Measurements from ENCODE around the gene ERLIN1. TPM values are rescaled to one million over a fixed set of nuclear protein-coding genes. Genes with fewer than 3 reads are reported as not detected.

Gene ERLIN1
- total RNA-seq, 1 experiment from 2014 or later = 23.5 TPM

GRCh38 chr10:100100651-100101184, 85.1 kb downstream of the ERLIN1 start (continued):
- TF ChIP-seq PRDM15 (CRISPR knock-in tag; IDR thresholded peaks at IDR 0.05) (no peak), HMGA2 (CRISPR knock-in tag; IDR thresholded peaks at IDR 0.05) (no peak), PRRX2 (CRISPR knock-in tag; IDR thresholded peaks at IDR 0.05) (no peak), USF2 (CRISPR knock-in tag; IDR thresholded peaks at IDR 0.05) (no peak), ZNF121 (CRISPR knock-in tag; IDR thresholded peaks at IDR 0.05) (no peak), AR (CRISPR knock-in tag; IDR thresholded peaks at IDR 0.05) (no peak), RELA (CRISPR knock-in tag; IDR thresholded peaks at IDR 0.05; ENCODE audit: borderline replicate concordance) (no peak), ZNF423 (CRISPR knock-in tag; IDR thresholded peaks at IDR 0.05) (no peak)
- TF ChIP-seq, protein P1, sequence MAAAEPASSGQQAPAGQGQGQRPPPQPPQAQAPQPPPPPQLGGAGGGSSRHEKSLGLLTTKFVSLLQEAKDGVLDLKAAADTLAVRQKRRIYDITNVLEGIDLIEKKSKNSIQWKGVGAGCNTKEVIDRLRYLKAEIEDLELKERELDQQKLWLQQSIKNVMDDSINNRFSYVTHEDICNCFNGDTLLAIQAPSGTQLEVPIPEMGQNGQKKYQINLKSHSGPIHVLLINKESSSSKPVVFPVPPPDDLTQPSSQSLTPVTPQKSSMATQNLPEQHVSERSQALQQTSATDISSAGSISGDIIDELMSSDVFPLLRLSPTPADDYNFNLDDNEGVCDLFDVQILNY (CRISPR knock-in tag; IDR thresholded peaks at IDR 0.05) = no peak

Other genes with a start within 250 kb of the ERLIN1 start
- gene DNMBP, start 176.1 kb downstream of the ERLIN1 start, total RNA-seq (2021) = 19.7 to 25.3 TPM (median 22.2 TPM) in 3 replicates
- 0.42 to 0.69 TPM (median 0.66 TPM) in 3 replicates for gene CPN1, start 104.2 kb downstream of the ERLIN1 start, total RNA-seq (2021)
- 14.7 to 16.6 TPM (median 14.7 TPM) in 3 replicates for gene CHUK, start 43.6 kb upstream of the ERLIN1 start, total RNA-seq (2021)
- 27.3 to 28.1 TPM (median 28.0 TPM) in 3 replicates for gene CWF19L1, start 81.6 kb upstream of the ERLIN1 start, total RNA-seq (2021)
- gene BLOC1S2, start 100.7 kb upstream of the ERLIN1 start, total RNA-seq (2021) = 47.6 to 54.1 TPM (median 52.4 TPM) in 3 replicates
- 0.09 TPM in 1 of 3 replicates, not detected in the others for gene PKD2L1, start 144.2 kb upstream of the ERLIN1 start, total RNA-seq (2021)
- gene SCD, start 161.2 kb upstream of the ERLIN1 start, total RNA-seq (2021) = 490 to 556 TPM (median 501 TPM) in 3 replicates

Data from WTC11 (cell line).